Right lobe of liver (tissue), 6 donors: ENCODE data around the gene TIMP4. TPM values are rescaled to one million over a fixed set of nuclear protein-coding genes. Genes with fewer than 3 reads are reported as not detected.

Source experiments
- ATAC-seq, 4 donors: fragments of 200-7000 bp; cut with Tn5 transposase; one replicate each; pipeline ENCODE4 v1.9.1; 2020; ENCODE audit warnings: mild to moderate bottlenecking in 4 of 4, moderate library complexity in 4 of 4
- DNase-seq, 3 donors: peaks; one replicate each; pipeline ENCODE4 v3.0.0-alpha.2; 2020
- H3K27ac ChIP-seq, 3 donors: fragments of 200-600 bp; one replicate each; pipeline ENCODE4 v1.8.0; 2022
- H3K27me3 ChIP-seq, 2 donors: fragments of 200-600 bp; one replicate each; pipeline ENCODE4 v1.8.0; 2022
- H3K36me3 ChIP-seq, 4 donors: fragments of 200-600 bp; sonication (generic) in 1 of 4; one replicate each; pipeline versions ENCODE4 v1.5.1 to v1.8.0; 2017 to 2022; ENCODE audit warnings: control low read depth in 1 of 4
- H3K4me1 ChIP-seq, 4 donors: fragments of 200-600 bp; sonication (generic) in 1 of 4; one replicate each; pipeline versions ENCODE4 v1.5.1 to v1.8.0; 2017 to 2022; ENCODE audit warnings: control low read depth in 1 of 4
- H3K4me3 ChIP-seq, 3 donors: fragments of 200-600 bp; one replicate each; pipeline ENCODE4 v1.8.0; 2022
- H3K9me3 ChIP-seq, 4 donors: fragments of 200-600 bp; sonication (generic) in 1 of 4; one replicate each; pipeline versions ENCODE4 v1.5.1 to v1.8.0; 2017 to 2022; ENCODE audit warnings: control low read depth in 1 of 4
- POLR2A ChIP-seq: fragments of 450-650 bp; IDR thresholded peaks from one replicate; pipeline ENCODE4 v1.6.1; 2017; ENCODE audit warnings: antibody characterized with exemption, mild to moderate bottlenecking
- WGBS: methylation state at CpG from one replicate; pipeline ENCODE4 v1.1.6; 2018; ENCODE audit warnings: low coverage, low lambda C conversion rate; ENCODE audit not compliant: insufficient coverage; ENCODE audit errors: missing lambda C conversion rate; 5-methylcytosine and 5-hydroxymethylcytosine counted together
- intact Hi-C, 2 donors: fragments of 100-400 bp; cut with DNase I; formaldehyde crosslinking; loops; one replicate each; pipeline versions ENCODE4 v1.11.2 to v1.14.1; 2022
- total RNA-seq, 6 experiments: library from RNA; depleted of rRNA in 2 of 6; stranded (reverse); fragments of >200 nt in 2 of 6; fragmentation: NEBNext Ultra II Directional in 3 of 6; extraction: Animal tissue kit (Norgen Biotek cat#: 25700) in 3 of 6; gene quantifications; one replicate each; pipeline versions ENCODE4 v1.1.0 to v1.2.4, GENCODE V29; 2016 to 2023
- TF ChIP-seq, protein P1 (sequence below), 4 donors: fragments of 200-600 bp in 3 of 4; fragments of 450-650 bp in 1 of 4; IDR thresholded peaks; one replicate each; pipeline versions ENCODE4 v1.5.1 to v1.8.0; 2016 to 2022; ENCODE audit warnings: antibody characterized with exemption in 4 of 4, mild to moderate bottlenecking in 2 of 4
- donor health status: DM: no; HTN: yes; CAD: no.
- donor health status: DM: no; HTN: no; CAD: no.
- donor health status: DM: no; HTN: no; CAD: no.
- donor health status: DM: no; HTN: yes; CAD: no.
- donor health status: DM: no; HTN: yes; CAD: no.

The TIMP4 gene
- total RNA-seq, 6 experiments from 2014 or later = 0.35 to 2.2 (median 0.66) TPM; not detected in 1

GRCh38 chr3:12115104-12115503 lies 43.6 kb downstream of the TIMP4 start:
- intact Hi-C loops = no loop called here

GRCh38 chr3:12114251-12114650 lies 44.5 kb downstream of the TIMP4 start:
- Histone ChIP-seq H3K4me3 (no peak overlapping the region), H3K4me1 (no peaks in the 10 kb centered on the region), H3K27me3 (no peaks in the 10 kb centered on the region), H3K36me3 (no peaks in the 10 kb centered on the region), H3K27ac (no peak overlapping the region), H3K9me3 (no peaks in the 10 kb centered on the region)
- ATAC-seq (no peak), DNase-seq (no peak)
- intact Hi-C loops = no loop called here
- TF ChIP-seq, protein P1, sequence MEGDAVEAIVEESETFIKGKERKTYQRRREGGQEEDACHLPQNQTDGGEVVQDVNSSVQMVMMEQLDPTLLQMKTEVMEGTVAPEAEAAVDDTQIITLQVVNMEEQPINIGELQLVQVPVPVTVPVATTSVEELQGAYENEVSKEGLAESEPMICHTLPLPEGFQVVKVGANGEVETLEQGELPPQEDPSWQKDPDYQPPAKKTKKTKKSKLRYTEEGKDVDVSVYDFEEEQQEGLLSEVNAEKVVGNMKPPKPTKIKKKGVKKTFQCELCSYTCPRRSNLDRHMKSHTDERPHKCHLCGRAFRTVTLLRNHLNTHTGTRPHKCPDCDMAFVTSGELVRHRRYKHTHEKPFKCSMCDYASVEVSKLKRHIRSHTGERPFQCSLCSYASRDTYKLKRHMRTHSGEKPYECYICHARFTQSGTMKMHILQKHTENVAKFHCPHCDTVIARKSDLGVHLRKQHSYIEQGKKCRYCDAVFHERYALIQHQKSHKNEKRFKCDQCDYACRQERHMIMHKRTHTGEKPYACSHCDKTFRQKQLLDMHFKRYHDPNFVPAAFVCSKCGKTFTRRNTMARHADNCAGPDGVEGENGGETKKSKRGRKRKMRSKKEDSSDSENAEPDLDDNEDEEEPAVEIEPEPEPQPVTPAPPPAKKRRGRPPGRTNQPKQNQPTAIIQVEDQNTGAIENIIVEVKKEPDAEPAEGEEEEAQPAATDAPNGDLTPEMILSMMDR (IDR thresholded peaks at IDR 0.05) = no peak
- no peak for TF ChIP-seq POLR2A

More at GRCh38 chr3:12115104-12115503, 43.6 kb downstream of the TIMP4 start:
- WGBS = 68% methylated on average over 3 of the region's 3 CpGs
- H3K27ac ChIP-seq = no peak overlapping the region
- TF ChIP-seq, protein P1 (IDR thresholded peaks at IDR 0.05) = no peak
- TF ChIP-seq POLR2A = no peak
- no peaks in the 10 kb centered on the region for H3K27me3 ChIP-seq
- no peaks in the 10 kb centered on the region for H3K36me3 ChIP-seq
- no peak for DNase-seq
- H3K4me3 ChIP-seq = no peak overlapping the region
- no peaks in the 10 kb centered on the region for H3K9me3 ChIP-seq
- no peaks in the 10 kb centered on the region for H3K4me1 ChIP-seq
- no peak for ATAC-seq

- intact Hi-C loops = no loop called here
- H3K36me3 ChIP-seq = no peaks in the 10 kb centered on the region
- 51% methylated on average over 8 of the region's 8 CpGs for WGBS
- TF ChIP-seq, protein P1 (IDR thresholded peaks at IDR 0.05) = no peak
- no peak for TF ChIP-seq POLR2A
- H3K27ac ChIP-seq = no peak overlapping the region
- no peaks in the 10 kb centered on the region for H3K9me3 ChIP-seq
- ATAC-seq (no peak), DNase-seq (no peak)
- H3K27me3 ChIP-seq = no peaks in the 10 kb centered on the region
- no peak overlapping the region for H3K4me3 ChIP-seq
- no peaks in the 10 kb centered on the region for H3K4me1 ChIP-seq
Measured at GRCh38 chr3:12107071-12107713, 51.5 kb downstream of the TIMP4 start.

Other genes with a start within 250 kb of the TIMP4 start
- not detected for gene SYN2, start 154.5 kb downstream of the TIMP4 start, total RNA-seq
- 10 to 100 TPM in 3 of 6 experiments, 1 to 10 TPM in 3; 4.9 to 15.8 (median 10.8) TPM for gene PPARG, start 130.2 kb upstream of the TIMP4 start, total RNA-seq